Stomach (tissue), 4 donors: ENCODE data around the gene ACSBG1.

Source experiments
- CTCF ChIP-seq, 7 experiments: fragments of 450-650 bp in 4 of 7; fragments of 200-600 bp in 3 of 7; sonication (generic) in 3 of 7; IDR thresholded peaks; one replicate each; pipeline ENCODE4 v1.5.1; 2016 to 2019; ENCODE audit warnings: antibody characterized with exemption in 7 of 7, control low read depth in 2 of 7, mild to moderate bottlenecking in 1 of 7
- EP300 ChIP-seq: sonication (generic); formaldehyde crosslinking; IDR thresholded peaks from one replicate; pipeline ENCODE4 v1.6.1; 2017; ENCODE audit warnings: antibody characterized with exemption
- POLR2AphosphoS5 ChIP-seq, 3 donors: sonication (generic); formaldehyde crosslinking; IDR thresholded peaks; one replicate each; pipeline ENCODE4 v1.6.1; 2016; ENCODE audit warnings: antibody characterized with exemption in 3 of 3

- TF ChIP-seq CTCF (IDR thresholded peaks at IDR 0.05) (no peak), POLR2AphosphoS5 (IDR thresholded peaks at IDR 0.05) (no peak), EP300 (no peak)
Measured at GRCh38 chr15:78263351-78263781, 29.0 kb upstream of the ACSBG1 start.
